GM15510 (cell line): ENCODE measurements around the gene CCDC154.

Source experiments
- POLR2A ChIP-seq: IDR thresholded peaks from 3 replicates; pipeline ENCODE4 v1.6.1; 2011; ENCODE audit warnings: borderline replicate concordance; ENCODE audit not compliant: insufficient read length; ENCODE audit errors: extremely low read depth

The CCDC154 gene

DNA sequence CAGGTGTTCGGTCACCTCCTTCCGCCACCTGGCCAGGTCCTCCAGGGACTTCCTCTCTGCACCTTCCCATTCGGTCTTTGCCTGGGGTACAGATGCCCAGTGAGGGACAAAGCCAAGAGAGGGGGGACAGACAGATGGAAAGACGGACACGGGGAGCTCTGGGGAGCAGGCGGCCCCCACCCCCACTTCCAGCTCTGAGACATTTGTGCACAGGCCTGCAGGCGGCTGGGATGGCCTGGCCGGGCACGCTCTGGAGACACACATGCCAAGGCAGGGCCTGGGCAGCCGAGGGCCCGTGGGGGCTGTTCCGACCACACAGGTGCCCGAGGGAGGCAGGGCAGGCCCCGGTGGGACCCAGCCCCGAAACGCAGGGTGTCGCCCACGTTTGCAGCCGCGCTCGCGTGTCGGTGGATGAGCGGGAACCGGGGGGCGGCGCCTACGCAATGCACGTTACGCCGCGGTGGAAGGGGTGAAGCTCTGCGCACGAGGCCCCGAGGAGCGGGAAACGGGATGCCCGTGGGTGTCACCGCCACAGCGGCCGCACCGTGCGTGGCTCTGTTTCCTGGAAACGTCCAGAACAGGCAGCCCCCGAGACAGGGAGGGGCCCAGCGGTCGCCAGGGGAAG, 7.5 kb downstream of the CCDC154 start:
- TF ChIP-seq POLR2A, result no peak

- no peak for TF ChIP-seq POLR2A
Observed at GRCh38 chr16:1435921-1436697, 8.2 kb downstream of the CCDC154 start.

DNA sequence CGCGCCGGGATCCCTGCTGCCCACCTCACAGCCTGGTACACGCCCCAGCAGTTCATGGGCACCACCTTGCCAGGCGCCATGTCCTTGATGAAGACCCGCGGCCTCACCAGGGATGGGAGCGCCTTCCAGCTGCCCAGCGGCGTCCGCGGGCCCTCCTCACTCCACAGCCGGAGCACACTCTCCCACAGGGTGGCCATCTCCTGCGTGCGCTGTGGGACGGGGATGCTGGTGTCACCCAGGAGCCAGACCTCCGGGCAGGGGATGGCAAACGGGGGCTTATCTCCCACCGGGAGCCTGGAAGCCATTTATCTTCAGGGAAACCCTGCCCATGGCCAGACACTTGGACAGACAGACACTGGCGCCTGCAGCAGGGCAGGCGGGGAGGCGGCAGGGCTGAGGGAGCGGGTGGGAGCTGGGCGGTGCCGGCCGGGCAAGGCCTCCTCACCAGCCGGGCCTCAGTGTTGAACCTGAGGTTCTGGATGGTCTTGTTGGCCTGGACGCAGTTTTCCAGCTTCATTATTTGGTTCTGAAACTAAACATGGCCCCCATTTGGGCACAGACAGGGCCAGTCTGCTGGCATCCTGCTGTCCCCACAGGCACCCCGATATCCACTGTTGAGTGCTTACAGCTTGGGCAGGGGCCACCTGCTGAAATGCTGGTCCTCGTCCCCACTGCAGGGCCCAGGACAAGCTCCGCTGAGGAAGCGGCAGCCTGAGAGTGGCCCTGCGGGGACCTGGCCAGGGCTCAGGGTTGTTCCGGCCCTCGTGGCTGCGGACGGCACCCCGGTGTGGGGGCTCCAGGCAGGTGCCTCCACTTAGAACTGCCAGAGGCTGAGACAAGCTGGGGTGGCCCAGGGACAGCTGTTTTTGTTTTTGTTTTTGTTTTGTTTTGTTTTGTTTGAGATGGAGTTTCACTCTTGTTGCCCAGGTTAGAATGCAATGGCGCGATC, 9.4 kb downstream of the CCDC154 start:
- TF ChIP-seq POLR2A, result no peak

GRCh38 chr16:1433756-1434155, 10.6 kb downstream of the CCDC154 start:
- TF ChIP-seq POLR2A, result no peak

GRCh38 chr16:1433263-1433560, 11.1 kb downstream of the CCDC154 start:
- TF ChIP-seq POLR2A, result no peak

DNA sequence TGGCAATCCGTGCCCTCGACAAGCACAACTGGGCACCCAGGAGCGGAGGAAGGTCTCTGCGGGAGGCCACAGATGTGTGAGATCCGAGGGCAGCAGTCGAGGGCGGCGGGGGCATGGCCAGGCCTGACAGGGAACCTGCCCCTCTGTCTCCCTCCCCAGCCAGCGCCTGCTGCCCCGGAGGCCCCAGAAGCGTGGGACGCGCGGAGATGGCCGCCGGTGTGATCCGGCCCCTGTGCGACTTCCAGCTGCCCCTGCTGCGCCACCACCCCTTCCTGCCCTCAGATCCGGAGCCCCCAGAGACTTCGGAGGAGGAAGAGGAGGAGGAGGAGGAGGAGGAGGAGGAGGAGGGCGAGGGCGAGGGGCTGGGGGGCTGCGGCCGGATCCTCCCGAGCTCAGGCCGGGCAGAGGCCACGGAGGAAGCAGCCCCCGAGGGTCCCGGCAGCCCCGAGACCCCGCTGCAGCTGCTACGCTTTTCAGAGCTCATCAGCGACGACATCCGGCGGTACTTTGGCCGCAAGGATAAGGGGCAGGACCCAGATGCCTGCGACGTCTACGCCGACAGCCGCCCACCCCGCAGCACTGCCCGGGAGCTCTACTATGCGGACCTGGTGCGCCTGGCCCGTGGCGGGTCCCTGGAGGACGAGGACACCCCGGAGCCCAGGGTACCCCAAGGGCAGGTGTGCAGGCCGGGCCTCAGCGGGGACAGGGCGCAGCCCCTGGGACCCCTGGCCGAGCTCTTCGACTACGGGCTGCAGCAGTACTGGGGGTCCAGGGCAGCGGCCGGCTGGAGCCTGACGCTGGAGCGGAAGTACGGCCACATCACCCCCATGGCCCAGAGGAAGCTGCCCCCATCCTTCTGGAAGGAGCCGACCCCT, 11.7 kb downstream of the CCDC154 start:
- TF ChIP-seq POLR2A, result no peak

DNA sequence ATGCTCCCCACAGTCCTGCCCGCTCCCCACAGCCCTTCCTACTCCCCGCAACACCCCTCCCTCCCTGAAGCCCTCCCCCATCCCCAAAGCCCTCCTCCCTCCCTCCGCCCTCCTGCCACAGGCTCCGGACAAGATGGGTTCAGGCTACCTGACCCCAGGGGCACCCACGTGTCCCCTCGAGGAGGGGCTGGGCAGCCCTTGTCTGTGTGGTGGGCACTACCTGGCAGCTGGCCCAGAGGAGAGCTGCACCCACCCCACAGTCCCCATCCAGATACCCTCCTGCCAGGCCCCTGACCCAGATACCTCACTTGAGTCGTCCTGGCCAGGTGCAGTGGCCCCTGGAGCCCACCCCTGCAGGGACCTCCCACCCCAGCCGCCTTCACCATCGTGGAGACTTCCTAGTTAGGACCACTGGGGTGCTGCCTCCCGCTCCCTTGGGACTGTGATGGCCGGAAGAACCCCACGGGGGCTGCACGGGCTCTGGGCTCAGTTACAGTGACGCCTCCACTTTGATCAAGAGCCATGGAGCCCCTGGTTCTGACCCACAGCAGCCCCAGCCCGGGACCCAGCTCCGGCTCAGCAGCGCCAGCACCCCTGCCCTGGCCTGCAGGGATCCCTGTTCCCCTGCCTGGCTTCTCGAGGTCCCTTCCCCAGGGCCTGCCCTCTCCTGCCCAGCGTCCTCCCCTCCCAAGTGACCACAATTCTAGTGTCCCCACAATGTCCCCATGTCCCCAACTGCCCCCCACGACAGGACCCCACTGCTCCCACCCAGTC, 12.7 kb downstream of the CCDC154 start:
- no peak for TF ChIP-seq POLR2A

DNA sequence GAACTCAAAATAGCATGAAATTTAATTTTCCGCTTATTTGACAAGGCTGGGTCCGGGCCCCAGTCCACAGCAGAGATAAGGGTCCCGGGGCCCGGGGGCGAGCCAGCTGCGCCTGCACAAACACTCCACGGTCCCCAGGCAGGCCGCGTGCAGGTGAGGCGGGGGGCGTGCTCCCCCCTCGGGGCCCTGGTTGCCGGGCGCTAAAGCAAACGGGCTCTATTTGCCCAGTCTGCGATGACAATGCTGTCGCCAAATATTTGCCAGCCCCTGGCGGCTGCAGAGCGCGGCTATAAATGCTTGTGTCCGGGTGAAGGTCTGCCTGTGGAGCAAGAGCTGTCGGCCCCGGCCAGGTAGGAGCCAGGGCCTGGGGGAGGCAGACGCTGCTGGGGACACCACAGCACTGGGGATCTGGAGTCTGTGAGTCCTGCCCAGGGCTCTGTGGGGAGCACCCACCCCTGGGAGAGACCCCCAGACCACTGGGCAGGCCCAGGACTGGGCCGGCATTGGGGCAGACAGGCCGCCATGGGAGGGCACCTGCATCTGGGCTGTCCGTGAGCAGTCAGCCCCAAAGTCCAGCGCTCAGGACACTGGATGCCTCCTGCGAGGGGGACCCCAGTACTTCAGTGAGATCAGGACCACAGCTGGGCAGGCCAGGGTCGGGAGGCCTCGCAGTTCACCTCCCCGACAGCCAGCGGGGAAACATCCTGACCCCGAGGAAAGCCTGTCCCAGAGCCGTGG, 13.4 kb downstream of the CCDC154 start, which contains the start of gene PERCC1:
TSS of gene PERCC1 (plus strand) at position 320 of the 738 bp plus-strand sequence. CDS start 1,516 bp downstream, outside the sequence.
- no peak for TF ChIP-seq POLR2A

DNA sequence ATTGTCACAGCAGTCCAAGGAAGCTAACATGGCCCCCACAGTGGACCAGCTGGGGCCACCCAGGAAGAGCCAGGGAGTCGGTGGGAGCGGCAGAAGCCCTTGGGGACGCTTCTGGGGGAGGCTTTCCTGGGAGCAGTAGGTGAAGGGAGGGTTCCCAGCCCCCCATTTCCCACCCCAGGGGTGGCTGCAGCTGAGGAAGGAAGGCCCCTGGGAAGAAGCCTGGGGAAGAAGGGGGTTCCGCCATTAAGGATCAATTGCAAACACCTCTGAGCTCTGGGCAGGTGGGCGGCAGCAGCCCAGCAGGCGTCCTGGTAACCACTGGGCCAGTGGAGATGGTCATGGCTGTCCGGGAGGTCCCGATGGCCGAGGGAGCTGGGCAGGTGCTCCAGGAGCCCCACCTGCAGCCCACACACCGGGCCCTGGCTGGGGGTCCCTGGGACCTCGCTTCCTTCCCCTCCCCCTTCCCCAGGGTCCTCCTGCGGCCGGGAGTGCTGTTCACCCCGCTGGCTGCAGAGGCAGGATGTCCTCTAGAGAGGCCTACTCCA, 14.1 kb downstream of the CCDC154 start:
- TF ChIP-seq POLR2A, result no peak

- TF ChIP-seq POLR2A, result no peak
Observed at GRCh38 chr16:1429631-1430030, 14.7 kb downstream of the CCDC154 start.

- no peak for TF ChIP-seq POLR2A
Observed at GRCh38 chr16:1429012-1429411, 15.3 kb downstream of the CCDC154 start.

- TF ChIP-seq POLR2A, result peak; percentile 28
Observed at GRCh38 chr16:1428511-1428910, 15.8 kb downstream of the CCDC154 start.
